K562 (cell line): Measurements from ENCODE around the gene FNBP1. TPM values are rescaled to one million over a fixed set of nuclear protein-coding genes. Genes with fewer than 3 reads are reported as not detected.

ENCODE experiments used
- ATAC-seq: fragments of 200-7000 bp; cut with Tn5 transposase; 3 replicates; pipeline ENCODE4 v1.9.1; 2020; ENCODE audit warnings: moderate library complexity
- BruUV-seq: library from RNA; stranded (reverse); fragments of 400-500 nt; replicated peaks from 2 replicates; lab custom pipeline; 2021; lab: Mats Ljungman, UMichigan
- CTCF ChIA-PET: fragments of 300-600 bp; formaldehyde crosslinking; extraction: SDS; loops from one replicate; lab custom pipeline; 2021; ENCODE audit warnings: low intra/inter-chr PET ratio; lab: Yijun Ruan, JAX
- POLR2A ChIA-PET: fragments of 300-600, 350-650 bp; sonication (Branson Sonifier 250); formaldehyde crosslinking; extraction: SDS; loops from one replicate; lab custom pipeline; 2021; ENCODE audit warnings: antibody characterized with exemption, inconsistent platforms; lab: Yijun Ruan, JAX
- DNase-seq, 4 experiments: peaks; one replicate each; pipeline versions ENCODE4 v3.0.0 to v3.0.0-alpha.2; 2011 to 2018; ENCODE audit warnings: low spot score in 3 of 4, mixed read lengths in 3 of 4; ENCODE audit errors: extremely low read depth in 1 of 4
- FAIRE-seq: peaks from 2 replicates; lab custom pipeline; 2011; peaks lifted over from hg19 to GRCh38; lab: Jason Lieb, UNC
- H2AFZ ChIP-seq: 2 replicates; pipeline ENCODE4 v1.6.0; 2011; ENCODE audit warnings: low read depth, low read length, control low read depth, inconsistent platforms
- H3K27ac ChIP-seq: fragments of 200-600 bp; 3 replicates; pipeline ENCODE4 v1.8.0; 2011; ENCODE audit warnings: low read depth, mild to moderate bottlenecking, control low read depth, inconsistent platforms, low read length, moderate library complexity, mixed read lengths; ENCODE audit errors: extremely low read depth
- H3K27me3 ChIP-seq, 2 experiments: fragments of 300-600 bp in 1 of 2; 2 replicates in 1 of 2; 3 replicates in 1 of 2; pipeline versions ENCODE4 v1.6.0 to v1.8.0; 2011; ENCODE audit warnings: inconsistent platforms in 2 of 2, low read length in 2 of 2, mild to moderate bottlenecking in 1 of 2, mixed read lengths in 1 of 2, moderate library complexity in 1 of 2; ENCODE audit not compliant: control insufficient read depth in 2 of 2, insufficient read depth in 2 of 2
- H3K36me3 ChIP-seq: fragments of 300-600 bp; 3 replicates; pipeline ENCODE4 v1.8.0; 2011; ENCODE audit warnings: mild to moderate bottlenecking, low read length, inconsistent platforms; ENCODE audit not compliant: control insufficient read depth, insufficient read depth
- H3K4me1 ChIP-seq, 2 experiments: fragments of 200-600 bp in 1 of 2; replicated peaks in 1 of 2; 2 replicates in 1 of 2; 3 replicates in 1 of 2; pipeline versions ENCODE4 v1.5.1 to v1.8.0; 2011; ENCODE audit warnings: inconsistent platforms in 2 of 2, low read length in 2 of 2, mild to moderate bottlenecking in 1 of 2, mixed read lengths in 1 of 2, moderate library complexity in 1 of 2; ENCODE audit not compliant: control insufficient read depth in 2 of 2, insufficient read depth in 2 of 2
- H3K4me2 ChIP-seq: 2 replicates; pipeline ENCODE4 v1.6.1; 2011; ENCODE audit warnings: low read length, control low read depth, inconsistent platforms, mixed read lengths; ENCODE audit not compliant: insufficient read depth
- H3K4me3 ChIP-seq: fragments of 200-600 bp; sonication (generic), shearing (Covaris generic); 2 replicates; pipeline ENCODE4 v1.5.1; 2016; ENCODE audit warnings: control low read depth, inconsistent platforms
- H3K79me2 ChIP-seq: fragments of 200-600 bp; 3 replicates; pipeline ENCODE4 v1.8.0; 2011; ENCODE audit warnings: low read length, inconsistent platforms; ENCODE audit not compliant: control insufficient read depth, insufficient read depth
- H3K9ac ChIP-seq, 2 experiments: 2 replicates each; pipeline versions ENCODE4 v1.6.0 to v1.6.1; 2011; ENCODE audit warnings: low read depth in 2 of 2, low read length in 2 of 2, control low read depth in 1 of 2, inconsistent platforms in 1 of 2, mild to moderate bottlenecking in 1 of 2, mixed read lengths in 1 of 2; ENCODE audit not compliant: insufficient read depth in 1 of 2
- H3K9me1 ChIP-seq: one replicate; pipeline ENCODE4 v1.6.0; 2011; ENCODE audit warnings: inconsistent platforms, mild to moderate bottlenecking, low read length, moderate library complexity; ENCODE audit not compliant: control insufficient read depth, insufficient read depth
- H3K9me3 ChIP-seq: replicated peaks from 2 replicates; pipeline ENCODE4 v1.5.1; 2011; ENCODE audit warnings: low read depth, low read length, inconsistent platforms; ENCODE audit not compliant: control insufficient read depth, insufficient read depth
- H4K20me1 ChIP-seq: replicated peaks from 2 replicates; pipeline ENCODE4 v1.6.1; 2011; ENCODE audit warnings: low read length, inconsistent platforms, mixed read lengths; ENCODE audit not compliant: control insufficient read depth, insufficient read depth
- HCFC1 ChIP-seq: IDR thresholded peaks from 2 replicates; pipeline ENCODE4 v1.6.1; 2012; ENCODE audit warnings: low read depth, low read length, improper control_type of control experiment
- NFE2 ChIP-seq: IDR thresholded peaks from 2 replicates; pipeline ENCODE4 v1.6.1; 2014; ENCODE audit warnings: antibody characterized with exemption, low read depth
- PML ChIP-seq: IDR thresholded peaks from 2 replicates; pipeline ENCODE4 v1.6.1; 2012; ENCODE audit warnings: low read length, inconsistent platforms
- SNIP1 ChIP-seq: fragments of 450-650 bp; IDR thresholded peaks from 2 replicates; pipeline ENCODE4 v1.7.1; 2017; ENCODE audit warnings: low read depth, mild to moderate bottlenecking
- ZKSCAN3 ChIP-seq: fragments of 250-450 bp; sonication (Bioruptor Pico); IDR thresholded peaks from 2 replicates; pipeline ENCODE4 v1.4.0; 2020
- ZNF140 ChIP-seq: fragments of 250-450 bp; sonication (Bioruptor Pico); IDR thresholded peaks from 2 replicates; pipeline ENCODE4 v1.8.0; 2021; ENCODE audit warnings: moderate library complexity, mild to moderate bottlenecking, inconsistent platforms
- WGBS: fragments of 100-300 bp; shearing (Covaris generic); methylation state at CpG from one replicate; pipeline ENCODE4 v1.1.6; 2016; ENCODE audit warnings: low coverage, mixed read lengths; ENCODE audit not compliant: insufficient coverage; ENCODE audit errors: missing lambda C conversion rate; 5-methylcytosine and 5-hydroxymethylcytosine counted together
- in situ Hi-C: fragments of 300-500 bp; cut with MboI; formaldehyde crosslinking; loops from 4 replicates; pipeline ENCODE4 v1.15.0; 2018; ENCODE audit warnings: inconsistent platforms, mixed read lengths
- intact Hi-C: fragments of 100-400 bp; cut with micrococcal nuclease; formaldehyde crosslinking; loops from 2 replicates; pipeline ENCODE4 v1.14.2; 2022
- polyA plus RNA-seq, 8 experiments: library from polyadenylated mRNA; depleted of rRNA in 4 of 8; stranded (reverse) in 5 of 8; unstranded in 3 of 8; fragments of >200 nt; fragmentation: Nextera tagmentation in 2 of 8; fragmentation: Illumina TruSeq in 1 of 8; extraction: Ambion mirVana in 2 of 8; extraction: Trizol in 1 of 8; gene quantifications; 2 replicates each; pipeline versions ENCODE4 v1.2.1 to v1.2.3, GENCODE V29; 2011 to 2014; ENCODE audit warnings: inconsistent platforms in 1 of 8, missing spikeins in 1 of 8
- total RNA-seq, 7 experiments: library from RNA; depleted of rRNA in 6 of 7; stranded (reverse); fragments of >200 nt in 6 of 7; fragmentation: Illumina TruSeq in 2 of 7; extraction: Trizol in 2 of 7; gene quantifications; 2 replicates each; pipeline versions ENCODE4 v1.2.1 to v1.2.3, GENCODE V29; 2011 to 2021; ENCODE audit warnings: low replicate concordance in 1 of 7
- TF ChIP-seq, protein P1 (sequence below), 3 experiments: fragments of 200-800 bp in 1 of 3; fragments of 250-450 bp in 1 of 3; fragments of 450-650 bp in 1 of 3; sonication (Bioruptor Pico) in 1 of 3; sonication (Bioruptor generic) in 1 of 3; formaldehyde crosslinking in 1 of 3; IDR thresholded peaks; 2 replicates each; pipeline versions ENCODE4 v1.6.1 to v1.8.0; 2016 to 2022; ENCODE audit warnings: mild to moderate bottlenecking in 2 of 3, missing genetic modification characterization in 2 of 3, missing compliant biosample characterization in 1 of 3, moderate library complexity in 1 of 3
- TF ChIP-seq, protein P2 (sequence below), 3 experiments: IDR thresholded peaks in 2 of 3; conservative IDR thresholded peaks in 1 of 3; 2 replicates each; pipeline ENCODE4 v1.5.1; 2011 to 2012; ENCODE audit warnings: low read length in 3 of 3, mild to moderate bottlenecking in 3 of 3, control low read depth in 2 of 3, improper control_type of control experiment in 1 of 3, inconsistent platforms in 1 of 3, low read depth in 1 of 3, mixed read lengths in 1 of 3, moderate library complexity in 1 of 3; ENCODE audit not compliant: insufficient read depth in 2 of 3

The FNBP1 gene
- total and polyA plus RNA-seq, 9 of the 15 experiments (the other 6 are each of a cell fraction or from before 2014, with no cell fraction given): 1.8 to 14.9 (median 7.6) TPM

DNA sequence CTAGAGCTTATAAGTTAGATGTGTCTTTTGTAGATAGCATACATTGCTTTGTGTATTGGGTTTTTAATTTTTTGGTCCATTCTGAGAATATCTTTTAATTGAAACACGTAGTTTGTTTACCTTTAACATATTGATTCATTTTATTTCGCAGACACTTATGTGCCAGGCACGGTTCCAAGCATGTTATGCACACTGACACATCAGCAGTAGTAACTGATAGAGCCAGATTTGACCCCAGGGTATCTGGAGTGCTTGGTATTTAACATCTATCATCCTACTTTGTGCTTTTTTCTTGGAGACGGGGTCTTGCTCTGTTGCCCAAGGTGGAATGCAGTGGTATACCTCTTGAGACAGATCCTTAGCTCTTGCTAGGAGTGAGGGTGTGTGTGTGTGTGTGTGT lies 135.8 kb downstream of the FNBP1 start:
- FAIRE-seq: no peak
- Histone ChIP-seq H3K27me3 (no peaks in the 10 kb centered on the region), H3K27ac (no peak overlapping the region), H3K4me3 (no peak overlapping the region), H3K36me3 (no peaks in the 10 kb centered on the region), H3K9ac (no peak overlapping the region), H3K4me2 (no peak overlapping the region), H2AFZ (no peak overlapping the region), H3K4me1 (peaks cover 9 to 14% of the 10 kb centered on the region in 2 experiments; a peak in 4 of 5 replicates), H3K9me1 (no peaks in the 10 kb centered on the region), H3K9me3 (no peaks in the 10 kb centered on the region), H4K20me1 (no peaks in the 10 kb centered on the region), H3K79me2 (no peaks in the 10 kb centered on the region)
- BruUV-seq: no TSS peak
- TF ChIP-seq NFE2: no peak
- TF ChIP-seq, protein P1, sequence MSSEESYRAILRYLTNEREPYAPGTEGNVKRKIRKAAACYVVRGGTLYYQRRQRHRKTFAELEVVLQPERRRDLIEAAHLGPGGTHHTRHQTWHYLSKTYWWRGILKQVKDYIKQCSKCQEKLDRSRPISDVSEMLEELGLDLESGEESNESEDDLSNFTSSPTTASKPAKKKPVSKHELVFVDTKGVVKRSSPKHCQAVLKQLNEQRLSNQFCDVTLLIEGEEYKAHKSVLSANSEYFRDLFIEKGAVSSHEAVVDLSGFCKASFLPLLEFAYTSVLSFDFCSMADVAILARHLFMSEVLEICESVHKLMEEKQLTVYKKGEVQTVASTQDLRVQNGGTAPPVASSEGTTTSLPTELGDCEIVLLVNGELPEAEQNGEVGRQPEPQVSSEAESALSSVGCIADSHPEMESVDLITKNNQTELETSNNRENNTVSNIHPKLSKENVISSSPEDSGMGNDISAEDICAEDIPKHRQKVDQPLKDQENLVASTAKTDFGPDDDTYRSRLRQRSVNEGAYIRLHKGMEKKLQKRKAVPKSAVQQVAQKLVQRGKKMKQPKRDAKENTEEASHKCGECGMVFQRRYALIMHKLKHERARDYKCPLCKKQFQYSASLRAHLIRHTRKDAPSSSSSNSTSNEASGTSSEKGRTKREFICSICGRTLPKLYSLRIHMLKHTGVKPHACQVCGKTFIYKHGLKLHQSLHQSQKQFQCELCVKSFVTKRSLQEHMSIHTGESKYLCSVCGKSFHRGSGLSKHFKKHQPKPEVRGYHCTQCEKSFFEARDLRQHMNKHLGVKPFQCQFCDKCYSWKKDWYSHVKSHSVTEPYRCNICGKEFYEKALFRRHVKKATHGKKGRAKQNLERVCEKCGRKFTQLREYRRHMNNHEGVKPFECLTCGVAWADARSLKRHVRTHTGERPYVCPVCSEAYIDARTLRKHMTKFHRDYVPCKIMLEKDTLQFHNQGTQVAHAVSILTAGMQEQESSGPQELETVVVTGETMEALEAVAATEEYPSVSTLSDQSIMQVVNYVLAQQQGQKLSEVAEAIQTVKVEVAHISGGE (CRISPR knock-in tag; IDR thresholded peaks at IDR 0.05): no peak
- no peak for TF ChIP-seq PML
- no peak for TF ChIP-seq SNIP1
- TF ChIP-seq, protein P2, sequence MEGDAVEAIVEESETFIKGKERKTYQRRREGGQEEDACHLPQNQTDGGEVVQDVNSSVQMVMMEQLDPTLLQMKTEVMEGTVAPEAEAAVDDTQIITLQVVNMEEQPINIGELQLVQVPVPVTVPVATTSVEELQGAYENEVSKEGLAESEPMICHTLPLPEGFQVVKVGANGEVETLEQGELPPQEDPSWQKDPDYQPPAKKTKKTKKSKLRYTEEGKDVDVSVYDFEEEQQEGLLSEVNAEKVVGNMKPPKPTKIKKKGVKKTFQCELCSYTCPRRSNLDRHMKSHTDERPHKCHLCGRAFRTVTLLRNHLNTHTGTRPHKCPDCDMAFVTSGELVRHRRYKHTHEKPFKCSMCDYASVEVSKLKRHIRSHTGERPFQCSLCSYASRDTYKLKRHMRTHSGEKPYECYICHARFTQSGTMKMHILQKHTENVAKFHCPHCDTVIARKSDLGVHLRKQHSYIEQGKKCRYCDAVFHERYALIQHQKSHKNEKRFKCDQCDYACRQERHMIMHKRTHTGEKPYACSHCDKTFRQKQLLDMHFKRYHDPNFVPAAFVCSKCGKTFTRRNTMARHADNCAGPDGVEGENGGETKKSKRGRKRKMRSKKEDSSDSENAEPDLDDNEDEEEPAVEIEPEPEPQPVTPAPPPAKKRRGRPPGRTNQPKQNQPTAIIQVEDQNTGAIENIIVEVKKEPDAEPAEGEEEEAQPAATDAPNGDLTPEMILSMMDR (IDR thresholded peaks at IDR 0.05 in 2 of 3, conservative IDR thresholded peaks at IDR 0.05 in 1 of 3; ENCODE audit: insufficient read depth in 2 of 3, low read depth in 1 of 3, low read length in 3 of 3): no peak
- TF ChIP-seq ZNF140 (CRISPR knock-in tag): no peak
- no peak for TF ChIP-seq ZKSCAN3
- no peak for TF ChIP-seq HCFC1
- WGBS: 79% methylated on average over 4 of the region's 4 CpGs
- no peak for ATAC-seq
- ChIA-PET POLR2A (interaction anchor here (0.6 kb wide), 1 partner anchor 242 kb away, joined by 3 read pairs; no protein-coding TSS in a partner anchor), CTCF (no interaction called here)
- no peak for DNase-seq
- in situ Hi-C loops (no loop called here), intact Hi-C loops (no loop called here)
